CD4-positive, alpha-beta T cell treated with Interleukin-2 at 100 ng/mL for 4 hours (primary cell): Measurements from ENCODE around the gene CRY1.
"Not testable (repeated sequence)": the region's sequence is repeated elsewhere in the genome, so short reads cannot be mapped to it uniquely, and the experiment has no call there.

ENCODE experiments used
- DNase-seq: peaks from one replicate; pipeline ENCODE4 v3.0.0-alpha.2; 2020; ENCODE audit warnings: low spot score

Gene CRY1

GRCh38 chr12:107002665-107003064, 90.7 kb downstream of the CRY1 start:
- DNase-seq = not testable (repeated sequence)

DNA sequence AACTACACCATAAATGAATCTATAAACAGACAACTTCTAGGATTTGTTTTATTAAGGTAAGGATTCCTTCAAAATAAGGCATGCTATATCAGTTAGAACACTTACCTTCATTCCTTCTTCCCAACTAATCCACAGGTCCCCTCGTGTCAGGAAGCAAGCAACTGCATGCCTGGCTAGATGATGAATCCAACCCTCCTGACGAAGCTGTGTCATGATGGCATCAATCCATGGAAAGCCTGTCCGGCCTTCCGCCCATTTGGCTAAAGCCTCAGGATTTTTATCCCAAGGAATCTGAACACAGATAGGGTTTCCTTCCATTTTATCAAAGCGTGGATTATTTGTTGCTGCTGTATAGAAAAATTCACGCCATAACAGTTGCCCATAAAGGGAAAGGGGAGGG, 93.9 kb downstream of the CRY1 start:
- DNase-seq = no peak

DNA sequence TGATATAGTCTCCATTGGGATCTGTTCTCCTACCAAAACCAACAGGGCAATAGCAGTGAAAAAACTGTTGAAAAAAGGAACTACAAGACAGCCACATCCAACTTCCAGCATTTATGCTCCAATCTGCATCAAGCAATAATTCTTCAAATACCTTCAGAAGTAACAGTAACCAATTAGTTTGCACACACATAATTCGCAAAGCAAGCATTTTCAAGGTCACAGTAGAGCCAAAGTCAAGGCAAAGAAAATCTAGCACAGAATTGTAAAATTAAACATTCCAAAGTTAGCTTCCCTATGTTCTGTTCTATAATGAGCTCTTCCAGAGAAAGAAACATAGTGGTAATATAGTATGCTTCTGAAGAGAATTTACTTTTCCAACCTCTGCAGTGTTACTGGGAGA, 95.4 kb downstream of the CRY1 start:
- DNase-seq = no peak

- not testable (repeated sequence) for DNase-seq
These were observed 97.2 kb downstream of the CRY1 start for GRCh38 chr12:106996102-106996501.

GRCh38 chr12:106994579-106995220, 98.6 kb downstream of the CRY1 start:
- no peak for DNase-seq

GRCh38 chr12:106987846-106988245, 105.5 kb downstream of the CRY1 start:
- no peak for DNase-seq

- peak; percentile 71 for DNase-seq
These were observed 106.5 kb downstream of the CRY1 start, which contains the start of gene MTERF2 for GRCh38 chr12:106986625-106987389. TSS of gene MTERF2 (minus strand) at chr12:106987146. CDS start at chr12:106978714, 8,432 bp downstream.

GRCh38 chr12:106986135-106986534, 107.2 kb downstream of the CRY1 start:
- no peak for DNase-seq

DNA sequence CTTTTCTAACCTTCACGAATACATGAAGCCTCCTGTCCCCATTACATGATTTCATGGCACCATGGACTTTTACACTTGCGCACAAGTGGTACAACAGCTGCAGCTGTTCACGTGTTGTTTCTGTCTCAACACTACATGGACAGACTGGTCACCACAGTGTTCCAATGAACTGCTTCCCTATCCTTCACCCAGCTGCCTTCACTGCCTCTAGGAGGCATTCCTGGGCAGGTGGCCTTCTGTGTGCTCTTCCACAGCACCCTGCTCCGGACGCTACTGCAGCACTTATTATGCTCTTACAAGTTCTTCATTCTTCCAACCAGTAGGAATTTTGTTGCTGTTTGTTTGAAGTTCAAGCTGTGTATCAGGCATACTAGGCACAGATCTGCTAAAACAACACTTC, 107.9 kb downstream of the CRY1 start:
- DNase-seq = no peak

DNA sequence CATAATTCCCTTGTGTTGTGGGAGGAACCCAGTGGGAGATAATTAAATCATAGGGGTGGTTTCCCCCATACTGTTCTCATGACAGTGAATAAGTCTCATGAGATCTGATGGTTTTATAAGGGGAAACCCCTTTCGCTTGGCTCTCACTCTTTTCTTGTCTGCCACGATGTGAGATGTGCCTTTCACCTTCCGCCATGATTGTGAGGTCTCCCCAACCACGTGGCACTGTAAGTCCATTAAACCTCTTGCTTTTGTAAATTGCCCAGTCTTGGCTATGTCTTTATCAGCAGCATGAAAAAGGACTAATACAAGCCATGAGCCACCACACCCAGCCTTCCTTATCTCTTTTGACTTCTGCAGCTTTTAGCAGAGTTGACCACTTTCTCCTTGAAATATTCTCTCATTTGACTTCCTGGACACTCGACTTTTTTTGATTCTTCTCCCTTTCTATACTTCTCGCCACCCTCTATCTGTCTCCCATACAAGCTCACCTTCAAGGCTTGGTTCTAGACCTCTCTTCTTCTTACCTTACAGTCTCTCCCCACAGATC, 108.7 kb downstream of the CRY1 start:
- no peak for DNase-seq

- no peak for DNase-seq
These were observed 111.1 kb downstream of the CRY1 start for GRCh38 chr12:106982229-106982628.

- no peak for DNase-seq
These were observed 111.6 kb downstream of the CRY1 start for GRCh38 chr12:106981788-106982187.

GRCh38 chr12:106980944-106981343, 112.4 kb downstream of the CRY1 start:
- DNase-seq = no peak

- no peak for DNase-seq
These were observed 115.1 kb downstream of the CRY1 start for GRCh38 chr12:106978035-106978800.

DNA sequence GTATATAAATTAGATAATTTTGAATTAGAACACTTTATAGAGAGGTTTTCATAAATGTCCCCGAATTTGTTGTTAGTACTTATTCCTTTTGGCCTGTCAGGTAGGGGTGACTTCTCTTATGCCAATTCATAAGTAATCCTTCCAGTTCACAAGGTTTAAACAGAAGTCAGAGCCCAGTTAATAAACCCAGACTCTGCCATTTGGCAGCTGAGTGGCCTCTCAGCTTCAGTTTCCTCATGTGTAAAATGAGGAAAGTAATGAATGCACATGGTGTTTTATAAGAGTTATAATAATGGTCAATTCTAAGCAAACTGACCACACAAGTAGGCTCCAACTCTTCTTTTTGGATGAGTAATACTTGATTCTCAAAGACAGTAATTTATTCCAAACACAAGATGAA, 116.7 kb downstream of the CRY1 start:
- no peak for DNase-seq

GRCh38 chr12:106975993-106976658, 117.2 kb downstream of the CRY1 start:
- DNase-seq = no peak

DNA sequence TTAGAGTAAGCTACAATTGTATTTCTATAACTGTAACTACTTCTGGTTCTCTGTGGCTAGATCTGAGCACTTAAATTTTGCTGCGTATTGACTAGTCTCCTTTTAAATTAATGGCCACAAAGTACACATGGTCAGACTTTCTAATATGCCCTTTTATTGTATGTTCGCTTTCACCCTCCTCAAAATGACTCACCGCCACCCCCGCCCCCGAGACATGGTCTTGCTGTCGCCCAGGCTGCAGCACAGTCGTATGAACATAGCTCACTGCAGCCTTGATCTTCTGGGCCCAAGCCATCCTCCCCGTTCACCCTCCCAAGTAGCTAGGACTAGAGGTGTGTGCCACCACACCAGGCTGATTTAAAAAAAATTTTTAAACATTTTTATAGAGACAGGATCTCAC, 118.3 kb downstream of the CRY1 start:
- no peak for DNase-seq

DNA sequence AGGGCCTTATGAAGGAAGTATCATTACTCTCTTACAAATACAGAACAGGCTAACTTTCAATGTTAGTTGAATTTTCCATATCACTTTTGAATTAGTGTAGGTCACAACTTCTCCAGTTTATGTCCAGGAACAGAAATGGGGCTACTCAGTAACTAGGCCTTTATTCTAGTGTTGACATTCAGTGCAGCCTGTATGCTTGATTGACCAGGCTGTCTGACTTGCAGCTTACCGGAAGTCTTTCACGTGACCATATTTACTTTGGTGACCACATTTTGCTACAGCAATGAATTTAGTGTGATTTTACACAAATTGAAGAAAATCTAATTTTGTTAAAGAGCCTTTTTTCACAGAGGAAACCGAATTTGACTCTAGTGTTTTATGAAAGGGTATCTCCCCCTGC, 118.8 kb downstream of the CRY1 start:
- DNase-seq = no peak

GRCh38 chr12:106973545-106973944, 119.8 kb downstream of the CRY1 start:
- no peak for DNase-seq

GRCh38 chr12:106971065-106971464, 122.3 kb downstream of the CRY1 start:
- no peak for DNase-seq

- no peak for DNase-seq
These were observed 128.8 kb downstream of the CRY1 start for GRCh38 chr12:106964526-106964925.

GRCh38 chr12:106962286-106962685, 131.1 kb downstream of the CRY1 start:
- DNase-seq = no peak
